ENCODE data around the gene ATP8B3.
"Not testable (repeated sequence)": the region's sequence is repeated elsewhere in the genome, so short reads cannot be mapped to it uniquely, and the experiment has no call there.

The ATP8B3 gene

DNA sequence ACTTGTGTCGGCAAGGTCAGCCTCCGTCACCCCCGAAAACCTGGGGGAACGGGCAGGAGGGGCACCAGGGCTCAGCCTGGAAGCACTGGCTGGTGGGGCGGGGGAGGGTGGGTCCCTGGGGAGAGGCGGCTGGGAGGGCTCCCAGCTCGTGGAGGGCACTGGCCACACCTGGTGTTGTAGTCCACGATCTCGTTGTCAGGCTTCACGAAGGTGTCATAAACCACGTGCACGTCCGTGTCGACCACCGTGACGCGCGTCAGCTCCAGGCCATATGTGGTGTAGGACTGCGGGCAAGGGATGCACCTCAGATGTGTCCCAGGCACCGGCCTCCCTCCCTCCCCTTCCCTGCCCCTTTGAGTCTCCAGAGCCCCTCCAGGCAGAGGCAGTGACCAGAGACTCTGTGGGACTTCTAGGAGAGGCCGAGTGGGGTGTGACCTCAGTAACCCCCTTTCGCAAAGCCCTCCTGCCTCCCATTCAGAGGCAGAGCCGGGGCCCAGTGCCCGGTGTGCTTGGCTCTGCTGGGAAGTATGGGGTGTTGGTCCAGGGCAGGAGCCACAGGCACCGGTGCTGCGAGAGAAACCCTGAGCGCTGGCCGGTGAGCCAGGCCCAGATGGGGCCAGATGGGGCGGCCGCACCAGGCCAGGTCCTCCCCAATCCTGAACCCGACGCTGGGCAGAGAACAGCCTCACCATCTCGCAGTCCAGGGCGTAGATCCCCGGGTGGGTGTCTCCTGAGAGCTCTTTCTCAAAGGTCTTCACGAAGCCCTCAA is 4.6 kb upstream of the ATP8B3 start:
- DNase-seq, result no peak

- DNase-seq, result no peak
Measured at GRCh38 chr19:1815605-1816529, 3.8 kb upstream of the ATP8B3 start.

- no peak for DNase-seq
Measured at GRCh38 chr19:1814833-1815604, 2.9 kb upstream of the ATP8B3 start.

- DNase-seq, result no peak
Measured at GRCh38 chr19:1814391-1814790, 2.3 kb upstream of the ATP8B3 start.

DNA sequence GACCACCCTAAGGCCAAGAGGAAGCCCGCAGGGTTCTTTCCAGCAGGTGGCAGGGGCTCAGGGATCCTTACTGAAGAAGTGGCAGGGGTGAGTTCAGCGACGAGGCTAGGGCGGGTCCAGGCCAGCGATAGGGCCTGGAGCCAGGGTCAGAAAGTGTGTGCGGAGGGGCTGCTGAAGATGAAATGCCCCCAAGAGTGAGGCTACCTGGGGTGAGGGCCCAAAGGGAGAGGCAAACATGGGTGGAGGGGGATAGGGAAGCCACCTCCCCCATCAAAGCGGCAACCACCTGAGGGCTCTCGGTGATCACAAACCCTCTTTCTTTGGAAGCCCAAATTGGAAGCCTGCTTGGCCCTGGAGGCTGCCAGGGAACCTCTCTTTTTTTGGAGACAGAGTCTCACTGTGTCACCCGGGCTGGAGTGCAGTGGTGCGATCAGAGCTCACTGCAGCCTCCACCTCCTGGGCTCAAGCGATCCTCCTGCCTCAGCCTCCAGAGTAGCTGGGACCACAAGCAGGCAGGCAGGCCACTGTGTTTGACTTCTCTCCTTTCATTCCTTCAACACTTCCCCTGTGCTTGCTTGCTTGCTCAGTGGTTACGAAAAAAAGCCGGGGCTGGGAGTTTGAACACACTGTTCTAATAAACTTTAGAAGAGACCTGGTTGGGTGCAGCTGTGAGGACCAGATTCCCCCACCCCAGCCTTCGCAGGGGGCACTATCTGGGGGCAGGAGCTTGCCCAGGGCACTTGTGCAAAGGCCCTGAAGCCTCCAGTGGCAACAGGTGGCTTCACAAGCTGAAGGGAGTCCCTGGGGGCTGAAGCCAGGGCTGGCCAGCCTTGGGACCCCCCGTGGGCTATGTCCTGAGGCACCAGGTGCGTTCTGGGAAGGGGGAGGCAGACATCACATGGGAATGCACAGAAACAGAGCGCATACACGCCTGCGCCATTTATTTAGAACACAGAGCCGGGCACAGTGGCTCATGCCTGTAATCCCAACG is 1.4 kb upstream of the ATP8B3 start:
- no peak for DNase-seq

- peak; percentile 38 for DNase-seq
Measured at GRCh38 chr19:1812426-1813191, 533 bp upstream of the ATP8B3 start.

DNA sequence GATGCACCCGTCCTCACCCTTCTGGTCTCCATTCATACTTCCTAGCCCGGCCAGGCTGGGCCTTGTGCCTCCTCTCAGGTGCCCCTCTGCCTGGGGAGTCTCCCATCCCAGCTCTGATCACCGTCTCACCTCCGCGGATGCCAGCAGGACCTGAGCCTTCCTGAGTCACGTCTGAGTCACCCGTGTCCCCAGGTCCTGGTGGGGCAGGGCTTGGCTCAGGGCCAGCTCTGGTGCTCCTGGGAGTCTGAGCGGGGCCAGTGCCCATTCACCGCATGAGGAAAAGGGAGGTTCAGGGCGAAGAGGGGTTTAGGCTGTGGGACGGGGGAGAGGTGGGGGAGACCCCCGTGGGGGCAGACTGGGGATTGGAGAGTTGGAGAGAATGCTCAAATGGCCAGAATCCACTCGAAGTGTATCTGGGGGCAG is 593 bp downstream of the ATP8B3 start:
- DNase-seq, result no peak

- no peak for DNase-seq
Measured at GRCh38 chr19:1810439-1811160, 1.5 kb downstream of the ATP8B3 start.

- DNase-seq, result no peak
Measured at GRCh38 chr19:1809678-1810077, 2.4 kb downstream of the ATP8B3 start.

DNA sequence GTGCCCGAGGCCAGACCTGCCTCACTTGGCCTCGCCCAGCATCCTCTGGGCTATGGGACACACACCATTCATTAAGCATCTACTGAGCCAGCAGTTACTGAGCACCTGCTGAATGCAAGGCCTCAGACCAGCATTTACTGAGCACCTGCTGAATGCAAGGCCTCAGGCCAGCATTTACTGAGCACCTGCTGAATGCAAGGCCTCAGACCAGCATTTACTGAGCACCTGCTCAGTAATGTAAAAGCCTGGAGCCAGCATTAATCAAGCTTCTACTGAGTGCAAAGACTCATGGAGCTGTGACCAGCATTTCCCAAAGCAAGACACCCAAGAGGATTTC is 3.7 kb downstream of the ATP8B3 start:
- no peak for DNase-seq

DNA sequence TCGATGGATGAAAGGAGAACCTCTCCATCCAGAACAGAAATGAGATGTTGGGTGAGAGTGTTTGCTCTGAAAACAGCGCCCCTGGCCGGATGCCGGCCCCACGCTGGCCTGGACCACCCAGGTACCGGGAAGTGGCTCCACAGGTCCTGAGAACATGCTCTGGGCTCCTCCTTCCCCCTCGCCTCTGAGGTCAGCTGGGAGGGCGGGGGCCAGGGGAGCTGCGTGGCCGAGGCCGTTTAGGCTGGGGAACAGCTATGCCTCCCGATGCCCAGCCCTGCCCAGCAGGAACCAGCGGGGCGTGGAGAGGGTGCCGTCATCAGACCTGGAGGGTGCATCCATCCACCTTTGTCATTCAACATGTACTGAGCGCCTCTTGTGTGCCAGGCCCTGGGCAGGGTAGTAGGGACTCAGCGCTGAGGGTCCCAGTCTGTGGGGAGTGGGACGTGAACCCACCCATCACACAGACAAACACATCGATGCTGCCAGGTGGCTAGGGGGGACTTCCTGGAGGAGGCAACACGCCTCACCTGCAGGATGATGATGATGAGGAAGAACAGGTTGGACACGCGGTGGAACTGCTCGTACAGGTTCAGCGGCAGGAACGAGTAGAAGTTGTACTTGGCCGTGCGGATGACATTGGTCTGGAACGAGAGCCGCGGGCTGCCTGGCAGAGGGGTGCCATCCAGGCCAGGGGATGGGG is 4.2 kb downstream of the ATP8B3 start:
- DNase-seq, result no peak

- DNase-seq, result no peak
Measured at GRCh38 chr19:1807030-1807694, 4.9 kb downstream of the ATP8B3 start.

DNA sequence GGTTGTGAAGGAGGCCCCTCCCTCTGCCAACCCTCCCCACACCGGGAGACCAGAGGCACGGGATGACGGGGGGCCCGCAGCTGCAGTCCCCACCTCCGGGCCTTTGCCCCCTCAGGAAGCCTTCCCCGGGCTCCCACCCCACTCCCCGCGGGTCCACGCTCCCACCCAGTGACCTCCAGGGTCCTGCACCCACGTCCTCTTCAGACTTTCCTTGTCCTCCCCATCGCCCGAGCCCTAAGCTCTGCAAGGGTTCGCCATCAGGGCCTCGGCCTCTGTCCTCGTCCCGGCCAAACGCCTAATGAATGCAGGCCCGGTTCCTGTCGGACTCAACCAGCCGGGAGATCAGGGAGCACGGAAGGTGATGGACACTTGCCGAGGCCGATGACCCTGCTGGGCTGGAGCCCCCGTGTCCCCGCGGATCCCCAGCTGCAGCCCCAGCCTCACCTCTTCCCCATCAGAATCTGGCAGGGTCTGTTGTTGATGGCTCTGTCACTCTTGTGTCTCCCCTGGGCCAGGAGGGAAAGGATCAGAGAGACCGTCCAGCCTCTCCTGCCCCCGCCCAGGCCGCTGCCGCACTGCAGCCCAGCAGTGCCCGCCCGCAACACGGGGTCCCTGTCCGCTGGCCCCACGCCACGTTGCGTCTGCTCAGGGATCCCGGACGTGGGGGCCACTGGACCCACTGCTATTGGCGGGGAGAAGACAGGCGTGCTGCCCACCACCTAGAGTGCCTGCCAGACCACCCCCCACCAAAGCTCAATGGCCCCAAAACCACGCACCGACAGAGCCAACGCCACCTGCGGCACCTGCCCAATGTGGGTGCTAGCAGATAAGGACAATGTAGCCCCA is 5.7 kb downstream of the ATP8B3 start:
- DNase-seq, result no peak

- no peak for DNase-seq
Measured at GRCh38 chr19:1805401-1806183, 6.5 kb downstream of the ATP8B3 start.

- DNase-seq, result no peak
Measured at GRCh38 chr19:1804858-1805257, 7.2 kb downstream of the ATP8B3 start.

DNA sequence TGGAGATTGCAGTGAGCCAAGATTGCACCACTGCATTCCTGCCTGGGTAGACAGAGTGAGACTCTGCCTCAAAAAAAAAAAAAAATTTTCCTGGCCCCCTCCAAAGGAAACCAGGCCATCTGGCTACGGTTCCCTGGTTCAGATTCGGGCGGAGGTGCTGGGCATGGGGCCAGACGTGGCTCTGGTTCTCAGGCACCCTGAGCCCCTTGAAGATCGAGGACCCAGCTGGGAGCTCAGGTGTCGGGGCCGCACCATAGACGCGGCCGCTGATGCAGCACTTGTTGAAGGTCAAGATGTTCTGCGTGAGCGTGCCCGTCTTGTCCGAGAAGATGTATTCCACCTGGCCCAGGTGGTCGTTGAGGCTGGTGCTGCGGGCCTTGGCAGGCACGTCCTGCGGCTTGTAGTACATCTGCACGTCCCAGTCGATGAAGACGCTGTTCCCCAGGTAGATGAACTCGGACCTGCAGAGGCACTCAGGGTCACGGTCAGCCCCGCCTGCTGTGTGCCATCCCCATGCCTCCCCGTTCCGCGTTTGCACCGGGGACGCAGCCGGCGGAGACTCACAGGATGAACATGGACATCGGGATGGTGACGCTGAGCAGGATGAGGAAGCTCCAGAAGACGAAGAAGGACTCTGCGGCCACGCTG is 12.3 kb downstream of the ATP8B3 start:
- DNase-seq, result no peak

DNA sequence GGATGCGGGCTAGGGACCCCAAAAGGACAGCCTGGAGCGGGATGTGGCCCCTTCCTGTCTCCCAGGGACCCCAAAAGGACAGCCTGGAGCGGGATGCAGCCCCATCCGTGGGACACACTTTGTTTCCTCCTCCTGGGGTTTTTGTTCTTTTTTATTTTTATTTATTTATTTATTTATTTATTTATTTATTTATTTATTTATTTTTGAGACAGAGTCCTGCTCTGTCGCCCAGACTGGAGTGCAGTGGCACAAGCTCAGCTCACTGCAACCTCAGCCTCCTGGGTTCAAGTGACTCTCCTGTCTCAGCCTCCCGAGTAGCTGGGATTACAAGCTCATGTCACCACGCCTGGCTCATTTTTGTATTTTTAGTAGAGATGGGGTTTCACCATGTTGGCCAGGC is 14.8 kb downstream of the ATP8B3 start:
- not testable (repeated sequence) for DNase-seq
